Suprapubic skin (tissue), 4 donors: ENCODE measurements around the gene LIPA. TPM values are rescaled to one million over a fixed set of nuclear protein-coding genes. Genes with fewer than 3 reads are reported as not detected.

Experiments used
- DNase-seq, 2 donors: peaks; one replicate each; pipeline ENCODE4 v3.0.0-alpha.2; 2019; ENCODE audit warnings: low spot score in 2 of 2
- H3K27ac ChIP-seq: fragments of 200-600 bp; sonication (generic); one replicate; pipeline ENCODE4 v1.5.1; 2019
- H3K27me3 ChIP-seq: fragments of 200-600 bp; sonication (generic); one replicate; pipeline ENCODE4 v1.5.1; 2019
- H3K36me3 ChIP-seq: fragments of 200-600 bp; sonication (generic); one replicate; pipeline ENCODE4 v1.5.1; 2019
- H3K4me1 ChIP-seq: fragments of 200-600 bp; sonication (generic); one replicate; pipeline ENCODE4 v1.5.1; 2019
- H3K4me3 ChIP-seq: fragments of 200-600 bp; sonication (generic); one replicate; pipeline ENCODE4 v1.5.1; 2019; ENCODE audit warnings: mild to moderate bottlenecking
- H3K9me3 ChIP-seq: fragments of 200-600 bp; sonication (generic); one replicate; pipeline ENCODE4 v1.5.1; 2019
- EP300 ChIP-seq: sonication (generic); formaldehyde crosslinking; IDR thresholded peaks from one replicate; pipeline ENCODE4 v1.6.1; 2017; ENCODE audit warnings: antibody characterized with exemption
- POLR2A ChIP-seq, 2 donors: fragments of 450-650 bp; IDR thresholded peaks; one replicate each; pipeline ENCODE4 v1.6.1; 2017; ENCODE audit warnings: antibody characterized with exemption in 2 of 2, mild to moderate bottlenecking in 2 of 2, moderate library complexity in 2 of 2
- POLR2AphosphoS5 ChIP-seq, 3 donors: sonication (generic); formaldehyde crosslinking; IDR thresholded peaks; one replicate each; pipeline ENCODE4 v1.6.1; 2017; ENCODE audit warnings: antibody characterized with exemption in 3 of 3
- WGBS: methylation state at CpG from one replicate; pipeline ENCODE4 v1.1.5; 2018; 5-methylcytosine and 5-hydroxymethylcytosine counted together
- total RNA-seq, 4 donors: library from RNA; depleted of rRNA; stranded (reverse); fragments of >200 nt; gene quantifications; one replicate each; pipeline ENCODE4 v1.1.0, GENCODE V29; 2016
- TF ChIP-seq, protein P1 (sequence below), 2 donors: fragments of 200-600 bp in 1 of 2; fragments of 450-650 bp in 1 of 2; sonication (generic) in 1 of 2; IDR thresholded peaks; one replicate each; pipeline ENCODE4 v1.5.1; 2016 to 2019; ENCODE audit warnings: antibody characterized with exemption in 2 of 2, mild to moderate bottlenecking in 1 of 2, moderate library complexity in 1 of 2

Gene LIPA
- total RNA-seq, 4 donors from 2014 or later: 15.6 to 21.2 (median 18.8) TPM

- Histone ChIP-seq H3K4me3 (no peak overlapping the region), H3K4me1 (peaks cover 22% of the 10 kb centered on the region), H3K27me3 (no peaks in the 10 kb centered on the region), H3K36me3 (peaks cover 2% of the 10 kb centered on the region), H3K9me3 (no peaks in the 10 kb centered on the region), H3K27ac (no peak overlapping the region)
- no peak for TF ChIP-seq EP300
- TF ChIP-seq, protein P1, sequence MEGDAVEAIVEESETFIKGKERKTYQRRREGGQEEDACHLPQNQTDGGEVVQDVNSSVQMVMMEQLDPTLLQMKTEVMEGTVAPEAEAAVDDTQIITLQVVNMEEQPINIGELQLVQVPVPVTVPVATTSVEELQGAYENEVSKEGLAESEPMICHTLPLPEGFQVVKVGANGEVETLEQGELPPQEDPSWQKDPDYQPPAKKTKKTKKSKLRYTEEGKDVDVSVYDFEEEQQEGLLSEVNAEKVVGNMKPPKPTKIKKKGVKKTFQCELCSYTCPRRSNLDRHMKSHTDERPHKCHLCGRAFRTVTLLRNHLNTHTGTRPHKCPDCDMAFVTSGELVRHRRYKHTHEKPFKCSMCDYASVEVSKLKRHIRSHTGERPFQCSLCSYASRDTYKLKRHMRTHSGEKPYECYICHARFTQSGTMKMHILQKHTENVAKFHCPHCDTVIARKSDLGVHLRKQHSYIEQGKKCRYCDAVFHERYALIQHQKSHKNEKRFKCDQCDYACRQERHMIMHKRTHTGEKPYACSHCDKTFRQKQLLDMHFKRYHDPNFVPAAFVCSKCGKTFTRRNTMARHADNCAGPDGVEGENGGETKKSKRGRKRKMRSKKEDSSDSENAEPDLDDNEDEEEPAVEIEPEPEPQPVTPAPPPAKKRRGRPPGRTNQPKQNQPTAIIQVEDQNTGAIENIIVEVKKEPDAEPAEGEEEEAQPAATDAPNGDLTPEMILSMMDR (IDR thresholded peaks at IDR 0.05): no peak
- no peak for TF ChIP-seq POLR2A (IDR thresholded peaks at IDR 0.05)
- TF ChIP-seq POLR2AphosphoS5 (IDR thresholded peaks at IDR 0.05): no peak
- 85% methylated on average over 2 of the region's 2 CpGs for WGBS
- no peak for DNase-seq
Observed at GRCh38 chr10:89233033-89233432, 18.5 kb downstream of the LIPA start.

- TF ChIP-seq POLR2AphosphoS5 (IDR thresholded peaks at IDR 0.05) (no peak), POLR2A (IDR thresholded peaks at IDR 0.05) (no peak), EP300 (no peak)
- TF ChIP-seq, protein P1 (IDR thresholded peaks at IDR 0.05): no peak
- Histone ChIP-seq H3K27me3 (no peaks in the 10 kb centered on the region), H3K4me3 (no peak overlapping the region), H3K4me1 (no peaks in the 10 kb centered on the region), H3K36me3 (peaks cover 9% of the 10 kb centered on the region), H3K27ac (no peak overlapping the region), H3K9me3 (no peaks in the 10 kb centered on the region)
- DNase-seq: no peak
Observed at GRCh38 chr10:89228962-89229361, 22.6 kb downstream of the LIPA start.

- H3K27ac ChIP-seq: no peak overlapping the region
- no peaks in the 10 kb centered on the region for H3K4me1 ChIP-seq
- no peaks in the 10 kb centered on the region for H3K9me3 ChIP-seq
- no peak overlapping the region for H3K4me3 ChIP-seq
- DNase-seq: no peak
- TF ChIP-seq POLR2AphosphoS5 (IDR thresholded peaks at IDR 0.05) (no peak), EP300 (no peak), POLR2A (IDR thresholded peaks at IDR 0.05) (no peak)
- TF ChIP-seq, protein P1 (IDR thresholded peaks at IDR 0.05): no peak
- no peaks in the 10 kb centered on the region for H3K27me3 ChIP-seq
- WGBS: 79% methylated on average over 3 of the region's 3 CpGs
- peaks cover 9% of the 10 kb centered on the region for H3K36me3 ChIP-seq
Observed at GRCh38 chr10:89228146-89228545, 23.4 kb downstream of the LIPA start.

DNA sequence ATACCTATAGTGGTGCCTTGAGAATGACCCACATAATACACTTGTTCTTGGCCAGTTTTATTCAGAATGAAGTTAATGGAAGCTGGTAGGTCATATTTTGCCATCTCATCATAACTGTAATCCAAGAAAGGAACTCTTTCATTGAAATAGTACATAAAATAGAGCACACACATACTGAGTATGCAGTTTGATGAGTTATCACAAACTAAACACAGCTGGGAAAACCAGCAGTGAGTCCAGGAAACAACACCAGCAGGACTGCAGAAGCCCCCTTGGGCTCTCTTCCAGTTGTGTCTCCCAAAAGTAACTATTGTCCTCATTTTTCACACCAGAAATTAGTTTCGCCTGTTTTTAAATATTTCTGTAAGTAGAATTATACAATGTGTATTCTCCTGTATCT, 24.7 kb downstream of the LIPA start:
- Histone ChIP-seq H3K9me3 (no peaks in the 10 kb centered on the region), H3K27ac (no peak overlapping the region), H3K27me3 (no peaks in the 10 kb centered on the region), H3K4me1 (peaks cover 6% of the 10 kb centered on the region), H3K36me3 (peaks cover 9% of the 10 kb centered on the region), H3K4me3 (no peak overlapping the region)
- WGBS: 93% methylated on average over 1 of the region's 1 CpG
- DNase-seq: no peak
- TF ChIP-seq POLR2AphosphoS5 (IDR thresholded peaks at IDR 0.05): no peak
- TF ChIP-seq EP300: no peak
- TF ChIP-seq POLR2A (IDR thresholded peaks at IDR 0.05): no peak
- TF ChIP-seq, protein P1 (IDR thresholded peaks at IDR 0.05): no peak

DNA sequence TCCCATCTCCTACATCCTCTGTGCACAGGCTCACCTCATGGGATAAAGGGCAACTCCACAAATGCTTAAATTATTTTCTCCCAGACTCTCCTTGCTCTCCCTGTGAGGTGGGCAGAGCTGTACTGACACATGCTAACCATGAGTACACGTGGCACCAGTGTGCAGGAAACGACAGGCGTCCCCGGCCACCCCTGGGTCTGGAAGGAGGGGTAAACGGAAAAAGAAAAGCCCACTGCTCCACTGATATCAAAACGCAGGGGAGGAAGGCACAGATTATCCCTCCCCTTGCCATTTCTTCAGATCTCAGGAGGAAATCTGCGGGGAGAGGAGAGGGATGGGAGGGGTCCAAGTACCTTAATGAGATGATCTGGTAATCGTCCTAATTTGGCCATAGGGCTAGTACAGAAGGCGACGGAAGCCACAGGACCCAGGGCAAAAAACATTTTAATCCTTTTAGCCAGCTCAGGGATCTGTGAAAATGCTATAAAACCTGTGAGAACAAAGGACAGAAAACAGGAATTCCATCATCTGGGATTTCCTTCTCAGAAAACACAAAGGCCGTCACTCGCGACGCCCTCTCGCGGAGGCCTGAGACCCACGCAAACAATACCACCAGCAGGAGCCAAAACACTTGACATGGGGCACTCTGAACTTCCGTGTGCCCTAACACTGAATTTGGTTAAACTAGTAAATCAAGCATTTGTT, 26.7 kb downstream of the LIPA start:
- Histone ChIP-seq H3K27ac (peak overlapping the region; percentile 41), H3K4me1 (peaks cover 6% of the 10 kb centered on the region), H3K9me3 (no peaks in the 10 kb centered on the region), H3K4me3 (no peak overlapping the region), H3K27me3 (no peaks in the 10 kb centered on the region), H3K36me3 (peaks cover 9% of the 10 kb centered on the region)
- DNase-seq: no peak
- TF ChIP-seq POLR2AphosphoS5 (IDR thresholded peaks at IDR 0.05) (no peak), POLR2A (IDR thresholded peaks at IDR 0.05) (no peak), EP300 (no peak)
- TF ChIP-seq, protein P1 (IDR thresholded peaks at IDR 0.05): no peak
- whole genome bisulfite sequencing: 58% methylated on average over 18 of the region's 18 CpGs
